Heart right ventricle (tissue), 16 donors: ENCODE results near the gene OTOG. TPM values are rescaled to one million over a fixed set of nuclear protein-coding genes. Genes with fewer than 3 reads are reported as not detected.

Experiments
- ATAC-seq, 8 donors: fragments of 200-7000 bp; cut with Tn5 transposase; one replicate each; pipeline ENCODE4 v1.9.1; 2020; ENCODE audit warnings: mild to moderate bottlenecking in 8 of 8, moderate library complexity in 8 of 8, moderate number of reproducible peaks in 1 of 8
- DNase-seq, 2 donors: peaks; one replicate each; pipeline ENCODE4 v3.0.0-alpha.2; 2020
- H3K27ac ChIP-seq, 10 donors: fragments of 200-600 bp; sonication (generic) in 2 of 10; one replicate each; pipeline versions ENCODE4 v1.5.0 to v1.8.0; 2020 to 2022; ENCODE audit warnings: mild to moderate bottlenecking in 3 of 10
- H3K27me3 ChIP-seq, 7 donors: fragments of 200-600 bp; one replicate each; pipeline ENCODE4 v1.8.0; 2021 to 2022; ENCODE audit warnings: mild to moderate bottlenecking in 2 of 7
- H3K36me3 ChIP-seq, 9 donors: fragments of 200-600 bp; sonication (generic) in 1 of 9; one replicate each; pipeline versions ENCODE4 v1.5.0 to v1.8.0; 2020 to 2022; ENCODE audit warnings: mild to moderate bottlenecking in 2 of 9
- H3K4me1 ChIP-seq, 9 donors: fragments of 200-600 bp; sonication (generic) in 1 of 9; one replicate each; pipeline versions ENCODE4 v1.5.0 to v1.8.0; 2020 to 2022; ENCODE audit warnings: mild to moderate bottlenecking in 4 of 9
- H3K4me3 ChIP-seq, 10 donors: fragments of 200-600 bp; sonication (generic) in 2 of 10; one replicate each; pipeline versions ENCODE4 v1.5.0 to v1.8.0; 2020 to 2022; ENCODE audit warnings: mild to moderate bottlenecking in 7 of 10, moderate library complexity in 2 of 10
- H3K9me3 ChIP-seq, 11 donors: fragments of 200-600 bp in 10 of 11; sonication (generic) in 2 of 11; one replicate each; pipeline versions ENCODE4 v1.5.0 to v1.8.0; 2013 to 2022; ENCODE audit warnings: mild to moderate bottlenecking in 2 of 11, control low read depth in 1 of 11, moderate library complexity in 1 of 11
- CTCF ChIP-seq, 9 donors: fragments of 200-600 bp; sonication (generic) in 2 of 9; IDR thresholded peaks; one replicate each; pipeline versions ENCODE4 v1.5.0 to v1.8.0; 2021 to 2022; ENCODE audit warnings: antibody characterized with exemption in 9 of 9, mild to moderate bottlenecking in 5 of 9, moderate library complexity in 1 of 9
- WGBS, 2 donors: extraction: QIAGEN DNeasy Blood & Tissue Kit; methylation state at CpG; one replicate each; pipeline ENCODE4 v1.1.7; 2013; ENCODE audit warnings: inconsistent platforms in 1 of 2; 5-methylcytosine and 5-hydroxymethylcytosine counted together
- intact Hi-C, 10 donors: fragments of 100-400 bp; cut with DNase I; formaldehyde crosslinking; loops; one replicate each; pipeline versions ENCODE4 v1.11.1 to v1.14.2; 2022
- polyA plus RNA-seq, 2 donors: library from polyadenylated mRNA; stranded (reverse); fragments of 200-250 nt; gene quantifications; one replicate each; pipeline ENCODE4 v1.2.3, GENCODE V29; 2013
- total RNA-seq, 10 donors: library from RNA; stranded (reverse); fragmentation: NEBNext Ultra II Directional in 3 of 10; extraction: Animal tissue kit (Norgen Biotek cat#: 25700) in 3 of 10; gene quantifications; one replicate each; pipeline versions ENCODE4 v1.2.1 to v1.2.4, GENCODE V29; 2021 to 2023
- donor health status: Arrhythmogenic right ventricular cardiomyopathy.
- donor health status: ischemic (EF 13 %, LVEDD 7.1; RV severe dilation, severe dysfunction).
- donor health status: healthy with polysubstance abuse.
- donor health status: DM: no; HTN: yes; CAD: no.
- donor health status: DM: no; HTN: no; CAD: no.
- donor health status: ischemic (EF 25% LVEDD 6.9; RV normal size, moderate dysfunction).
- donor health status: ischemic (EF 25% LVEDD 5.7; RV mildly dilated, moderate dysfunction).
- donor health status: healthy.
- donor health status: DM: yes; HTN: yes; CAD: no.
- donor health status: Ischemic cardiomyopathy.
- donor health status: ischemic (EF 35%, LVEDD 5.7; RV mildly dilated, moderate dysfunction).
- donor health status: nonischemic (EF 11% LVEDD 7.7; RV severe dilation, severe dysfunction).
- donor health status: DM: yes; HTN: yes; CAD: no.
- donor health status: PGD.
- donor health status: ischemic (EF 29% LVEDD 5.4; RV normal size, mild dysfunction).
- donor health status: nonischemic (EF 23%, LVEDD 6.1; RV moderate dilation, normal function).

The OTOG gene
- total and polyA plus RNA-seq, 12 donors, result not detected

GRCh38 chr11:17560281-17561110, 13.4 kb downstream of the OTOG start:
- WGBS, 2 donors, result 49 to 56% methylated on average over 12 of the region's 12 CpGs
- no peaks in the 10 kb centered on the region for H3K36me3 ChIP-seq
- intact Hi-C loops, result no loop called here
- H3K4me3 ChIP-seq, result no peak overlapping the region
- no peaks in the 10 kb centered on the region for H3K9me3 ChIP-seq
- no peak for TF ChIP-seq CTCF (IDR thresholded peaks at IDR 0.05)
- peaks cover 0 to 7% (median 0%) of the 10 kb centered on the region in 9 donors for H3K4me1 ChIP-seq
- DNase-seq (no peak), ATAC-seq (no peak)
- H3K27me3 ChIP-seq, result peaks cover 0 to 7% (median 0%) of the 10 kb centered on the region in 7 donors
- no peak overlapping the region for H3K27ac ChIP-seq

DNA sequence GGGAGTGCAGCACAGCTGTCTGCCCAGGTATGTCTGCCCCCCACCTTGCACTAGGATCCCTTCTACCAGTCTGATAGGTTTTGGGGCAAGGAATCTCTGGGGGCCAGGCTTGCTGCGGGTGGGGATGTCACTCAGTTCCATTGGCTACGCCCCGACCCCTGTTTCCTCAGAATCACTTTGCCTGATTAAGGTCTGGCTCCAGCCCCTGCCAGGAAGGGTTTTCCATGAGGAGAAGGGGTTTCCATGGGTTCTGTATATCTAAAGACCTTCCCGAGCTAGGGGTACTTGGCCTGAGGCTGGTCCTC, 14.0 kb downstream of the OTOG start:
- no peak overlapping the region for H3K27ac ChIP-seq
- H3K4me1 ChIP-seq, result peaks cover 0 to 7% (median 0%) of the 10 kb centered on the region in 9 donors
- H3K36me3 ChIP-seq, result no peaks in the 10 kb centered on the region
- DNase-seq, result no peak
- intact Hi-C loops, result no loop called here
- H3K27me3 ChIP-seq, result peaks cover 0 to 7% (median 0%) of the 10 kb centered on the region in 7 donors
- WGBS, 2 donors, result 84 to 95% methylated on average over 4 of the region's 4 CpGs
- ATAC-seq, result no peak
- TF ChIP-seq CTCF (IDR thresholded peaks at IDR 0.05), result no peak
- no peak overlapping the region for H3K4me3 ChIP-seq
- H3K9me3 ChIP-seq, result no peaks in the 10 kb centered on the region

- H3K27ac ChIP-seq, result no peak overlapping the region
- DNase-seq (no peak), ATAC-seq (peak in 2 of 8 donors; percentile 13 to 17)
- H3K27me3 ChIP-seq, result peaks cover 0 to 7% (median 0%) of the 10 kb centered on the region in 7 donors
- 80 to 86% methylated on average over 9 of the region's 9 CpGs for WGBS, 2 donors
- TF ChIP-seq CTCF (IDR thresholded peaks at IDR 0.05), result no peak
- H3K4me3 ChIP-seq, result no peak overlapping the region
- H3K9me3 ChIP-seq, result no peaks in the 10 kb centered on the region
- peaks cover 0 to 7% (median 0%) of the 10 kb centered on the region in 9 donors for H3K4me1 ChIP-seq
- intact Hi-C loops, result no loop called here
- H3K36me3 ChIP-seq, result no peaks in the 10 kb centered on the region
Measured at GRCh38 chr11:17561526-17561925, 14.5 kb downstream of the OTOG start.

DNA sequence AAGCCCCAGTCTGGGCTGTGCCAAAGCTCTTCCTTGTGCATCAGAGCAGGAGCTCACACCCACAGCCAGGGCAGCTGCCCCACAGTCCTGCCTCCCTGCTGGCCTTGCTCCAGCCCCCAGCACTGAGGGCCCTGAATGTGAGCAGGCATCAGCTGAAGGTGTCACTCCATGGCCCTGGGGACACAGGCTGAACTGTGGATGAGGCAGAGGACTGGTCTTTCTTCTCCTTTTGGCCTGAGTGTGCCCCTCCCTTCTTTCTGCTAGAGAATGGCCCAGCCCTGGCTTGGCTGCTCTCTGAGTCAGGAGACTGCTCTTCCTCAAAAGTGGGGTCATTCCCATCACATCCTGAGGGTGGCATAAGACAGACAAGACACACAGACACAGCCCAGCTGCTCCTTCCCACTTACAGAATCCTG, 16.2 kb downstream of the OTOG start:
- intact Hi-C loops, result no loop called here
- Histone ChIP-seq H3K36me3 (no peaks in the 10 kb centered on the region), H3K9me3 (no peaks in the 10 kb centered on the region), H3K27me3 (peaks cover 0 to 5% (median 0%) of the 10 kb centered on the region in 7 donors), H3K4me3 (no peak overlapping the region), H3K4me1 (peaks cover 0 to 7% (median 0%) of the 10 kb centered on the region in 9 donors), H3K27ac (no peak overlapping the region)
- no peak for DNase-seq
- TF ChIP-seq CTCF (IDR thresholded peaks at IDR 0.05), result no peak
- ATAC-seq, result peak in 5 of 8 donors; percentile 17 to 46 (median 36)
